ENCODE results near the gene SLC38A9.
"Not testable (repeated sequence)": the region's sequence is repeated elsewhere in the genome, so short reads cannot be mapped to it uniquely, and the experiment has no call there.

Gene SLC38A9

GRCh38 chr5:55608595-55609349, 103.4 kb downstream of the SLC38A9 start:
- DNase-seq: no peak

- DNase-seq: not testable (repeated sequence)
Observed at GRCh38 chr5:55607309-55607708, 104.8 kb downstream of the SLC38A9 start.

GRCh38 chr5:55604611-55605067, 107.5 kb downstream of the SLC38A9 start:
- no peak for DNase-seq

GRCh38 chr5:55603922-55604321, 108.2 kb downstream of the SLC38A9 start:
- no peak for DNase-seq

GRCh38 chr5:55601628-55602027, 110.5 kb downstream of the SLC38A9 start:
- DNase-seq: no peak

- DNase-seq: no peak
Observed at GRCh38 chr5:55601204-55601618, 110.9 kb downstream of the SLC38A9 start.

GRCh38 chr5:55600497-55601203, 111.5 kb downstream of the SLC38A9 start:
- DNase-seq: no peak

- no peak for DNase-seq
Observed at GRCh38 chr5:55600086-55600485, 112.0 kb downstream of the SLC38A9 start.

GRCh38 chr5:55599148-55600050, 112.7 kb downstream of the SLC38A9 start:
- no peak for DNase-seq

GRCh38 chr5:55597014-55597981, 114.8 kb downstream of the SLC38A9 start:
- no peak for DNase-seq

GRCh38 chr5:55594671-55595070, 117.5 kb downstream of the SLC38A9 start:
- DNase-seq: no peak

GRCh38 chr5:55593115-55593472, 119.0 kb downstream of the SLC38A9 start:
- DNase-seq: peak; percentile 23

- DNase-seq: no peak
Observed at GRCh38 chr5:55592388-55593114, 119.6 kb downstream of the SLC38A9 start.

- no peak for DNase-seq
Observed at GRCh38 chr5:55591686-55592085, 120.4 kb downstream of the SLC38A9 start.

GRCh38 chr5:55585206-55585610, 126.9 kb downstream of the SLC38A9 start:
- DNase-seq: no peak

GRCh38 chr5:55584398-55585205, 127.5 kb downstream of the SLC38A9 start:
- DNase-seq: no peak

- DNase-seq: no peak
Observed at GRCh38 chr5:55583578-55583977, 128.5 kb downstream of the SLC38A9 start.

- no peak for DNase-seq
Observed at GRCh38 chr5:55582256-55582655, 129.9 kb downstream of the SLC38A9 start.

GRCh38 chr5:55580042-55580441, 132.1 kb downstream of the SLC38A9 start:
- no peak for DNase-seq

- DNase-seq: no peak
Observed at GRCh38 chr5:55578771-55579170, 133.4 kb downstream of the SLC38A9 start.
